Measurements from ENCODE around the gene STIP1.

DNA sequence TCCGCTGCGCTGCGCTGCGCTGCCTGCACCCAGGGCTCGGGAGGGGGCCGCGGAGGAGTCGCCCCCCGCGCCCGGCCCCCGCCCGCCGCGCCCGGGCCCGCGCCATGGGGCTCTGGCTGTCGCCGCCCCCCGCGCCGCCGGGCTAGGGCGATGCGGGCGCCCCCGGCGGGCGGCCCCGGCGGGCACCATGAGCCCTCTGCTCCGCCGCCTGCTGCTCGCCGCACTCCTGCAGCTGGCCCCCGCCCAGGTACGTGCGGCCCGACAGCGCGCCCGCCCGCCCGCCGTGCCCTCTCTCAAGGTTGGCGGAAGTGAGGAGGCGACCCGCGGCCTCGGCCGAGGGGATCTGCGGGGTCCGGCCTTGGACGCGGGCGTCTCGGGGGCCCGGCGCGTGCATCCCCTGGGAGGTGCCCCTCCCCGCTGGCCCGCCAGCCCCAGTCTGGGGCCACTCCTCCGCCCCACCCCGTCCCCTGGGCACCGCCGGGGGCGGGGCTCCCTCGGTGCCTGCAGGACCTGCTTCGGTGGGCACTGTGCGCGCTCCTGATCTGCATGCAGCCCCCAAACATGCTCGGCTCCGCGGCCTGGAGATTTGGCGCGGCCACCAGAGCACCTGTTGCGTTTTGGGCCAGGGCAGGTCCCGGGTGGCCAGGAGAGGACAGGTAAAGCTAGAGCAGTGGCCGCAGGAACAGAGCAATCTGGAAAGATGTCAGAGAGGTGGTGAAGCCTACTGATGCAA lies 48.8 kb downstream of the STIP1 start:
- TF ChIP-seq CTCF (IDR thresholded peaks at IDR 0.05) = no peak
- peak; percentile 41 for TF ChIP-seq POLR2A (IDR thresholded peaks at IDR 0.05)
